ENCODE results near the gene GRPEL1.
"Not testable (repeated sequence)": the region's sequence is repeated elsewhere in the genome, so short reads cannot be mapped to it uniquely, and the experiment has no call there.

- TF ChIP-seq RARB (CRISPR knock-in tag; IDR thresholded peaks at IDR 0.05); PATZ1 (CRISPR knock-in tag; IDR thresholded peaks at IDR 0.05; ENCODE audit: borderline replicate concordance); ARNTL (CRISPR knock-in tag; IDR thresholded peaks at IDR 0.05; ENCODE audit: borderline replicate concordance, low read depth): not testable (repeated sequence)
Observed at GRCh38 chr4:7102516-7102909, 34.6 kb upstream of the GRPEL1 start.

All from SK-N-SH treated with all-trans-retinoic acid at 6 μM for 48 hours (cell line).